MCF 10A (cell line): ENCODE results near the gene MKLN1. TPM values are rescaled to one million over a fixed set of nuclear protein-coding genes. Genes with fewer than 3 reads are reported as not detected.

ENCODE experiments used
- BruUV-seq: library from RNA; stranded (reverse); fragments of 400-500 nt; replicated peaks from 2 replicates; lab custom pipeline; 2021; lab: Mats Ljungman, UMichigan
- CTCF ChIA-PET: fragments of 300-600 bp; sonication (Branson Sonifier 250); formaldehyde crosslinking; extraction: SDS; loops from one replicate; lab custom pipeline; 2021; ENCODE audit warnings: antibody characterized with exemption, inconsistent platforms; lab: Yijun Ruan, JAX
- POLR2A ChIA-PET: fragments of 300-600, 350-650 bp; sonication (Branson Sonifier 250); formaldehyde crosslinking; extraction: SDS; loops from one replicate; lab custom pipeline; 2020; ENCODE audit warnings: antibody characterized with exemption, inconsistent platforms; lab: Yijun Ruan, JAX
- DNase-seq: peaks from one replicate; pipeline ENCODE4 v3.0.0-alpha.2; 2018; ENCODE audit not compliant: unreplicated experiment
- H3K27ac Mint-ChIP-seq: one replicate; pipeline ENCODE4 v1.8.0; 2022; ENCODE audit warnings: mild to moderate bottlenecking, low read depth, mixed read lengths; ENCODE audit not compliant: unreplicated experiment
- H3K27me3 Mint-ChIP-seq: one replicate; pipeline ENCODE4 v1.8.0; 2022; ENCODE audit warnings: mixed read lengths; ENCODE audit not compliant: insufficient read depth, unreplicated experiment
- H3K36me3 Mint-ChIP-seq: one replicate; pipeline ENCODE4 v1.8.0; 2022; ENCODE audit warnings: mild to moderate bottlenecking, moderate library complexity, mixed read lengths; ENCODE audit not compliant: insufficient read depth, unreplicated experiment
- H3K4me1 Mint-ChIP-seq: one replicate; pipeline ENCODE4 v1.8.0; 2022; ENCODE audit warnings: mixed read lengths; ENCODE audit not compliant: insufficient read depth, unreplicated experiment
- H3K4me3 Mint-ChIP-seq: one replicate; pipeline ENCODE4 v1.8.0; 2022; ENCODE audit warnings: mild to moderate bottlenecking, moderate library complexity, mixed read lengths; ENCODE audit not compliant: unreplicated experiment
- H3K9me3 Mint-ChIP-seq: one replicate; pipeline ENCODE4 v1.8.0; 2022; ENCODE audit warnings: mixed read lengths; ENCODE audit not compliant: unreplicated experiment
- CTCF ChIP-seq: fragments of 200-600 bp; IDR thresholded peaks from one replicate; pipeline ENCODE4 v1.8.0; 2022; ENCODE audit warnings: antibody characterized with exemption, mild to moderate bottlenecking; ENCODE audit not compliant: unreplicated experiment
- intact Hi-C: fragments of 100-400 bp; cut with micrococcal nuclease; formaldehyde crosslinking; loops from 2 replicates; pipeline ENCODE4 v1.14.1; 2022
- total RNA-seq: library from RNA; stranded (reverse); gene quantifications from 2 replicates; pipeline ENCODE4 v1.2.3, GENCODE V29; 2022

MKLN1 gene
- total RNA-seq, 1 experiment from 2014 or later = 35.6 TPM

- Mint-ChIP-seq H3K4me1 (peaks cover 13% of the 10 kb centered on the region), H3K4me3 (no peak overlapping the region), H3K36me3 (peaks cover 6% of the 10 kb centered on the region), H3K27ac (no peak overlapping the region), H3K27me3 (no peaks in the 10 kb centered on the region), H3K9me3 (no peaks in the 10 kb centered on the region)
- CTCF ChIA-PET = interaction anchor here (0.7 to 0.9 kb wide), 2 partner anchors 21 to 110 kb away, joined by 3 to 4 read pairs; no protein-coding TSS in a partner anchor
- no TSS peak for BruUV-seq
- no peak for TF ChIP-seq CTCF
- intact Hi-C loops = no loop called here
- POLR2A ChIA-PET = interaction anchor here (0.6 to 3.4 kb wide), 3 partner anchors 10 to 15 kb away, joined by 3 to 16 read pairs (median 3); partner anchors contain the start of gene MKLN1
- no peak for DNase-seq
These were observed 15.3 kb downstream of the MKLN1 start for GRCh38 chr7:131342864-131343442.

- TF ChIP-seq CTCF = no peak
- ChIA-PET CTCF (interaction anchor here (0.6 to 1.9 kb wide), 3 partner anchors 10 to 1844 kb away, joined by 3 to 7 read pairs (median 5); partner anchors contain the start of gene MKLN1), POLR2A (interaction anchor here (0.6 to 1.1 kb wide), 6 partner anchors 10 to 1397 kb away, joined by 3 to 7 read pairs (median 3); partner anchors contain the start of gene MKLN1)
- Mint-ChIP-seq H3K27me3 (no peaks in the 10 kb centered on the region), H3K4me1 (peaks cover 14% of the 10 kb centered on the region), H3K4me3 (no peak overlapping the region), H3K27ac (peak overlapping the region; percentile 20), H3K9me3 (no peaks in the 10 kb centered on the region), H3K36me3 (no peaks in the 10 kb centered on the region)
- intact Hi-C loops = no loop called here
- no TSS peak for BruUV-seq
- DNase-seq = no peak
These were observed 19.4 kb downstream of the MKLN1 start for GRCh38 chr7:131346885-131347592.

- H3K36me3 Mint-ChIP-seq = no peaks in the 10 kb centered on the region
- BruUV-seq = no TSS peak
- H3K4me1 Mint-ChIP-seq = peaks cover 24% of the 10 kb centered on the region
- POLR2A ChIA-PET = interaction anchor here (1.3 kb wide), 1 partner anchor 12 kb away, joined by 3 read pairs; no protein-coding TSS in a partner anchor
- intact Hi-C loops = no loop called here
- H3K27ac Mint-ChIP-seq = no peak overlapping the region
- DNase-seq = no peak
- no peak overlapping the region for H3K4me3 Mint-ChIP-seq
- no peaks in the 10 kb centered on the region for H3K27me3 Mint-ChIP-seq
- TF ChIP-seq CTCF = no peak
- CTCF ChIA-PET = interaction anchor here (0.6 kb wide), 1 partner anchor 431 kb away, joined by 4 read pairs; no protein-coding TSS in a partner anchor
- no peaks in the 10 kb centered on the region for H3K9me3 Mint-ChIP-seq
These were observed 24.4 kb downstream of the MKLN1 start for GRCh38 chr7:131352032-131352431.

- no TSS peak for BruUV-seq
- H3K4me3 Mint-ChIP-seq = no peak overlapping the region
- no peak overlapping the region for H3K27ac Mint-ChIP-seq
- CTCF ChIA-PET = interaction anchor here (0.6 kb wide), 1 partner anchor 258 kb away, joined by 6 read pairs; no protein-coding TSS in a partner anchor
- no peaks in the 10 kb centered on the region for H3K27me3 Mint-ChIP-seq
- no peak for DNase-seq
- no peaks in the 10 kb centered on the region for H3K36me3 Mint-ChIP-seq
- intact Hi-C loops = no loop called here
- no peaks in the 10 kb centered on the region for H3K9me3 Mint-ChIP-seq
- POLR2A ChIA-PET = interaction anchor here (0.7 kb wide), 1 partner anchor 1403 kb away, joined by 3 read pairs; no protein-coding TSS in a partner anchor
- no peak for TF ChIP-seq CTCF
- peaks cover 20% of the 10 kb centered on the region for H3K4me1 Mint-ChIP-seq
These were observed 26.7 kb downstream of the MKLN1 start for GRCh38 chr7:131354390-131354789.
